Mucosa of descending colon (tissue), 3 donors: Measurements from ENCODE around the gene UNC5B. TPM values are rescaled to one million over a fixed set of nuclear protein-coding genes. Genes with fewer than 3 reads are reported as not detected.
A peak's percentile ranks its signal among the peaks of the same experiment; 100 is the strongest.

Experiments used
- ATAC-seq: fragments of 200-7000 bp; cut with Tn5 transposase; one replicate; pipeline ENCODE4 v1.9.1; 2020; ENCODE audit warnings: mild to moderate bottlenecking, moderate library complexity
- DNase-seq, 3 donors: peaks; one replicate each; pipeline ENCODE4 v3.0.0-alpha.2; 2020
- H3K36me3 ChIP-seq: fragments of 200-600 bp; one replicate; pipeline ENCODE4 v1.8.0; 2021; ENCODE audit warnings: low read depth, mild to moderate bottlenecking
- H3K4me1 ChIP-seq: fragments of 200-600 bp; one replicate; pipeline ENCODE4 v1.8.0; 2021; ENCODE audit warnings: low read depth, mild to moderate bottlenecking
- H3K4me3 ChIP-seq: fragments of 200-600 bp; one replicate; pipeline ENCODE4 v1.8.0; 2021; ENCODE audit warnings: mild to moderate bottlenecking
- H3K9me3 ChIP-seq: fragments of 200-600 bp; one replicate; pipeline ENCODE4 v1.8.0; 2021; ENCODE audit warnings: mild to moderate bottlenecking
- intact Hi-C, 2 donors: fragments of 100-400 bp; cut with DNase I in 1 of 2; cut with micrococcal nuclease in 1 of 2; formaldehyde crosslinking; loops; one replicate each; pipeline versions ENCODE4 v1.11.0 to v1.11.1; 2022; cut with DNase I, micrococcal nuclease
- total RNA-seq, 3 donors: library from RNA; stranded (reverse); fragmentation: NEBNext Ultra II Directional in 2 of 3; extraction: Animal tissue kit (Norgen Biotek cat#: 25700) in 2 of 3; gene quantifications; one replicate each; pipeline versions ENCODE4 v1.2.1 to v1.2.4, GENCODE V29; 2021 to 2023
- TF ChIP-seq, protein P1 (sequence below): fragments of 200-600 bp; IDR thresholded peaks from one replicate; pipeline ENCODE4 v1.8.0; 2022; ENCODE audit warnings: antibody characterized with exemption, mild to moderate bottlenecking
- donor health status: DM: no; HTN: no; CAD: no; lungs with moderate emphysema.
- donor health status: DM: no; HTN: no; CAD: no.
- donor health status: DM: no; HTN: yes; CAD: no.

UNC5B gene
- total RNA-seq, 3 donors from 2014 or later, result 11.0 to 17.4 (median 11.4) TPM

DNA sequence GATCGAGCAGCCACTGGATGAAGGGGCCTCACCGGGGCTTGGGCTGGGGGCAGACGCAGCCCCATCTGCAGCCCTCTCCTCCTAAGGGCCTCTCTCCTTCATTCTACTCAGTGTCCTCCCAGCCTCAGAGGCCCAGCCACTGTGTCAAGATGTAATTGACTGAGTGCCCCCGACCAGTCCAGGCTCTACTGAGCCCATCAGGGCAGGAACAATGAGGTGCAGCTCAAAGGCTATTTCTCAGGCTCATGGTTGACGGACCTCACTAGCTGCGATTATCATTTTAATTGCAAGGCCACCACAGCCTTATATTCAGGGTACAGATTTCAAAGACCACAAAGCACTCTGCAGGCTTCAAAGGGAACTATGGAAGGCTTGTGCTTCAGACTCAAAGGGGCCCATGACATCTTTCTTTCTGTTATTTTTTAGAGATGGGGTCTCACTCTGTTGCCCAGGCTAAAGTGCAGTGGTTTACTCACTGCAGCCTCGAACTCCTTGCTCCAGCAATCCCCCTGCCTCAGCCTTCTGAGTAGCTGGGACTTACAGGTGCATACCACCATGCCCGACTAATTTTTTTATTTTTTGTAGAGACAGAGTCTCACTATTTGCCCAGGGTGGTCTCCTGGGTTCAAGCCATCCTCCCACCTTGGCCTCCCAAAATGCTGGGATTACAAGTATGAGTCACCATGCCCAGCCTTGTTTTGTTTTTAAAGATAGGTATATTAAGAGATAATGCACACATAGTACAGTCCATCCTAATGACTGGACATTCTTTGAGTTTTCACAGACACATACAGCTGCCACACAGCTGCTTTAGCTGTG is 130.4 kb downstream of the UNC5B start:
- H3K36me3 ChIP-seq, result no peaks in the 10 kb centered on the region
- H3K4me1 ChIP-seq, result peaks cover 22% of the 10 kb centered on the region
- no peak for ATAC-seq

DNA sequence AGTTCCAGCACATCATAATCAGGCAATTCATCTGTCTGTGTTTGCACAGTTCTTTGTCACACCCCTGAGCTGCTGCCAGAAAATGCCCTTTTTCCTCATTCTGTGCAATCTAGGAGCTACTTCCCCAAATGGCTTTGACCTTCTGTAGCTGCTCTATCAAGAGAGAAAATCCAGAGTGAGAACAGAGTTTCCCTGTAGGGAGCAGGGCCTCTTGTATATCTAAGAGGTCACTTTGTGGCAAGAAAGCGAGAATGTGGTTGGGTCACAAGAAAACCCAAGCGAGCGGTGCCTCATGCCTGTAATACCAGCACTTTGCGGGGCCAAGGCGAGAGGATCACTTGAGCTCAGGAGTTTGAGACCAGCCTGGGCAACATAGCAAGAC is 131.0 kb downstream of the UNC5B start:
- no peaks in the 10 kb centered on the region for H3K36me3 ChIP-seq
- no peak overlapping the region for H3K4me3 ChIP-seq
- peaks cover 25% of the 10 kb centered on the region for H3K4me1 ChIP-seq
- H3K9me3 ChIP-seq, result no peaks in the 10 kb centered on the region
- peak in 1 of 3 donors; percentile 85 for DNase-seq
- intact Hi-C loops, result no loop called here
- TF ChIP-seq, protein P1, sequence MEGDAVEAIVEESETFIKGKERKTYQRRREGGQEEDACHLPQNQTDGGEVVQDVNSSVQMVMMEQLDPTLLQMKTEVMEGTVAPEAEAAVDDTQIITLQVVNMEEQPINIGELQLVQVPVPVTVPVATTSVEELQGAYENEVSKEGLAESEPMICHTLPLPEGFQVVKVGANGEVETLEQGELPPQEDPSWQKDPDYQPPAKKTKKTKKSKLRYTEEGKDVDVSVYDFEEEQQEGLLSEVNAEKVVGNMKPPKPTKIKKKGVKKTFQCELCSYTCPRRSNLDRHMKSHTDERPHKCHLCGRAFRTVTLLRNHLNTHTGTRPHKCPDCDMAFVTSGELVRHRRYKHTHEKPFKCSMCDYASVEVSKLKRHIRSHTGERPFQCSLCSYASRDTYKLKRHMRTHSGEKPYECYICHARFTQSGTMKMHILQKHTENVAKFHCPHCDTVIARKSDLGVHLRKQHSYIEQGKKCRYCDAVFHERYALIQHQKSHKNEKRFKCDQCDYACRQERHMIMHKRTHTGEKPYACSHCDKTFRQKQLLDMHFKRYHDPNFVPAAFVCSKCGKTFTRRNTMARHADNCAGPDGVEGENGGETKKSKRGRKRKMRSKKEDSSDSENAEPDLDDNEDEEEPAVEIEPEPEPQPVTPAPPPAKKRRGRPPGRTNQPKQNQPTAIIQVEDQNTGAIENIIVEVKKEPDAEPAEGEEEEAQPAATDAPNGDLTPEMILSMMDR, result no peak
- peak; percentile 80 for ATAC-seq

More for the DNA sequence above, 130.4 kb downstream of the UNC5B start:
- no peak for DNase-seq
- H3K9me3 ChIP-seq, result no peaks in the 10 kb centered on the region
- intact Hi-C loops, result no loop called here
- H3K4me3 ChIP-seq, result no peak overlapping the region
- TF ChIP-seq, protein P1, result no peak

DNA sequence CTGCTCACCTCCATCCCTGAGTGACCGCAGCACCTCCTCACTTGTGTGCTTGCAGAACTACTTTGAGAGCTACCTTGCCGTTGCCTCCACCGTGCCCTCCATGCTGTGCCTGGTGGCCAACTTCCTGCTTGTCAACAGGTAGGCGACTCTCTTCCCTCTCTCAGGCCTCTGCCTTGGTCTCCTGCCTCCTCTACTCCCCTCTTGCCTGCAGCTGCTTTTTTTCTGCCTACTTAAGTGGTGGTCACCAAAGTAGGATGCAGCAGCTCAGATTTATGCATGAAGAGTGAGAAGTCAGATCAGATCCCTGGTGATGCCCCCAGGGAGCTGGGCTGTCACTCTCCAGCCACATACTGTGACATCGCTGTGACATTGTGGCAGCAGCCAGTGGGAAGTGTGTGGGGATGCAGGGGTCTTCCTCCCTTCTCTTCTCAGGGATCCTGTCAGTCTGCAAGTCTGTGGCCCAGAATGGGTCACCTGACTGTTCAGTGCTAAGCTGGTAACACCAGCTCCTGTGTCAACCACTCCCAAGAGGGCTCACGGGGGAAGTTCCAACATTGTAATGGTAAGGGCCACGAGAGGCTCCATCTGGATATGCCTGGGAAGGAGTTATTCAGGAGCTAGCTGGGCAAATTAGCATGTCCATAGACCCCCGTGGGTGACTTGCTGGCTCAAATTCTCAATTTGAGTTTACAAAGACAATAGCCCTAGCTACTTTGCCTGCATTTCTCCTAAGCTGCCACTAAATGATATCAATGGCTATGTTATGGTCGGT is 132.0 kb downstream of the UNC5B start:
- H3K9me3 ChIP-seq, result no peaks in the 10 kb centered on the region
- intact Hi-C loops, result no loop called here

DNA sequence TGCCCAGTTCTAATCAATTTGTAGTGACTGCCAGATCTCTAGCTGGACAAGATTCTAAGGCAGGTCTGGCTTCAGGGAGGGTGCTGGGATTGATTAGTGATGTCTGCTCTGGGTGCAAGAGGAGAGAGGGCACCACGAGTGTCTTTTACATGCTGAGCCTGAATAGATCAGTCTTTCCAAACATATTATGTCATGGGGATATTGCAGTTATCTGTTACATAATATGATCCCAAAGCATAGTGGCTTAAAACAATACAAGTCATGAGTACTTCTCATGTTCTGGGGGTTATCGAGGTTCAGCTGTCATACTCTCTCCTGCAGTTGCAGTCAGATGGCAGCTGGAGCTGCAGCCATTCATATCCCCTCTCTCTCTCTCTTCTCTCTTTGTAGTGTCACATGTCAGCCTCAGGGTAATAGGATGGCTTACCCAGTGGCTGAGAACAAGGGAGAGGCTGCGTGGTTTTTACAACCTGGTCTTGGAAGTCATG is 132.7 kb downstream of the UNC5B start:
- Histone ChIP-seq H3K4me1 (peaks cover 20% of the 10 kb centered on the region), H3K9me3 (no peaks in the 10 kb centered on the region), H3K4me3 (no peak overlapping the region), H3K36me3 (no peaks in the 10 kb centered on the region)
- intact Hi-C loops, result no loop called here
- ATAC-seq (no peak), DNase-seq (no peak)
- TF ChIP-seq, protein P1, result no peak

More for the DNA sequence above, 132.0 kb downstream of the UNC5B start:
- Histone ChIP-seq H3K4me3 (no peak overlapping the region), H3K4me1 (peaks cover 24% of the 10 kb centered on the region), H3K36me3 (no peaks in the 10 kb centered on the region)
- DNase-seq (no peak), ATAC-seq (no peak)
- TF ChIP-seq, protein P1, result no peak

DNA sequence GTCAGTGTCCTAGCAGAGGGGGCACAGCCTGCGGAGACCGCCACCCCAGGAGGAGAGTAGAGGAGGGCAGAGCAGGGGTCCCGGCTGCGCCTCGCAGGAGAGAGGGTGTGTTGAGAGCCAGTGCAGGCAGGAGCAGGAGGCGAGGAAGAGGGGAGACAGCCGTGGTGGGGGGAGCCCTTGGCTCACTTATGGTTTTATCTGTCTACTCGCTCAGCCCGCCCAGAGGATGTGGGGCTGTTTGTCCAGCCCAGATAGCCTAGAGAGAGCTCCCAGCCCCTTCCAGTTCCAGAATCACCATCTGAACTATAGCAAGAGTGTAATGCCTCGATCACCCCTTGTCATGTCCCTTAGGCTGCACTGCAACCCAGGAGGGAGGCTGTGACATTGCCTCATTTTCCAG is 133.3 kb downstream of the UNC5B start:
- H3K9me3 ChIP-seq, result no peaks in the 10 kb centered on the region
- H3K36me3 ChIP-seq, result no peaks in the 10 kb centered on the region
- intact Hi-C loops, result no loop called here
- DNase-seq (no peak), ATAC-seq (no peak)
- TF ChIP-seq, protein P1, result no peak
- H3K4me1 ChIP-seq, result peaks cover 20% of the 10 kb centered on the region
- no peak overlapping the region for H3K4me3 ChIP-seq
